Esophagus squamous epithelium (tissue), 5 donors: Measurements from ENCODE around the gene CST6. TPM values are rescaled to one million over a fixed set of nuclear protein-coding genes. Genes with fewer than 3 reads are reported as not detected.

Experiments used
- DNase-seq: peaks from one replicate; lab custom pipeline; 2025; lab: John Stamatoyannopoulos, UW
- H3K27ac ChIP-seq, 4 donors: fragments of 200-600 bp; sonication (generic); one replicate each; pipeline ENCODE4 v1.5.1; 2016 to 2019; ENCODE audit warnings: mild to moderate bottlenecking in 1 of 4
- H3K27me3 ChIP-seq, 4 donors: fragments of 200-600 bp; sonication (generic); 1 replicate in 3 of 4; 2 replicates in 1 of 4; pipeline versions ENCODE4 v1.5.1 to v1.6.0; 2017 to 2021; ENCODE audit warnings: antibody characterized with exemption in 1 of 4
- H3K36me3 ChIP-seq, 3 donors: fragments of 200-600 bp; sonication (generic); one replicate each; pipeline ENCODE4 v1.5.1; 2016 to 2019
- H3K4me1 ChIP-seq, 3 donors: fragments of 200-600 bp; sonication (generic); one replicate each; pipeline ENCODE4 v1.5.1; 2017 to 2019
- H3K4me3 ChIP-seq, 4 donors: fragments of 200-600 bp; sonication (generic); 1 replicate in 3 of 4; 2 replicates in 1 of 4; pipeline ENCODE4 v1.5.1; 2016 to 2019; ENCODE audit warnings: mild to moderate bottlenecking in 2 of 4, moderate library complexity in 1 of 4
- H3K9me3 ChIP-seq, 3 donors: fragments of 200-600 bp; sonication (generic); one replicate each; pipeline ENCODE4 v1.5.1; 2016 to 2019
- POLR2A ChIP-seq, 4 donors: fragments of 450-650 bp; IDR thresholded peaks; one replicate each; pipeline ENCODE4 v1.6.1; 2017; ENCODE audit warnings: antibody characterized with exemption in 4 of 4, mild to moderate bottlenecking in 4 of 4, moderate library complexity in 3 of 4
- WGBS, 2 donors: methylation state at CpG; one replicate each; pipeline ENCODE4 v1.1.5; 2018; 5-methylcytosine and 5-hydroxymethylcytosine counted together
- intact Hi-C: fragments of 100-400 bp; cut with DNase I; formaldehyde crosslinking; loops from one replicate; pipeline ENCODE4 v1.15.0; 2022
- total RNA-seq, 4 donors: library from RNA; depleted of rRNA; stranded (reverse); fragments of >200 nt; gene quantifications; one replicate each; pipeline ENCODE4 v1.1.0, GENCODE V29; 2016
- TF ChIP-seq, protein P1 (sequence below), 6 experiments: fragments of 450-650 bp in 4 of 6; fragments of 200-600 bp in 2 of 6; sonication (generic) in 2 of 6; IDR thresholded peaks; one replicate each; pipeline ENCODE4 v1.5.1; 2016 to 2019; ENCODE audit warnings: antibody characterized with exemption in 6 of 6, mild to moderate bottlenecking in 4 of 6, moderate library complexity in 4 of 6
- donor health status: DM: yes; HTN: yes; CAD: no.

The CST6 gene, protein sequence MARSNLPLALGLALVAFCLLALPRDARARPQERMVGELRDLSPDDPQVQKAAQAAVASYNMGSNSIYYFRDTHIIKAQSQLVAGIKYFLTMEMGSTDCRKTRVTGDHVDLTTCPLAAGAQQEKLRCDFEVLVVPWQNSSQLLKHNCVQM
- 10 to 100 TPM; 14.6 to 58.5 (median 15.1) TPM for total RNA-seq

GRCh38 chr11:66011785-66012303 is at the start of gene CST6:
Gene CST6 (plus strand): TSS chr11:66012008. CDS start chr11:66012045, 37 bp downstream.
- TF ChIP-seq, protein P1, sequence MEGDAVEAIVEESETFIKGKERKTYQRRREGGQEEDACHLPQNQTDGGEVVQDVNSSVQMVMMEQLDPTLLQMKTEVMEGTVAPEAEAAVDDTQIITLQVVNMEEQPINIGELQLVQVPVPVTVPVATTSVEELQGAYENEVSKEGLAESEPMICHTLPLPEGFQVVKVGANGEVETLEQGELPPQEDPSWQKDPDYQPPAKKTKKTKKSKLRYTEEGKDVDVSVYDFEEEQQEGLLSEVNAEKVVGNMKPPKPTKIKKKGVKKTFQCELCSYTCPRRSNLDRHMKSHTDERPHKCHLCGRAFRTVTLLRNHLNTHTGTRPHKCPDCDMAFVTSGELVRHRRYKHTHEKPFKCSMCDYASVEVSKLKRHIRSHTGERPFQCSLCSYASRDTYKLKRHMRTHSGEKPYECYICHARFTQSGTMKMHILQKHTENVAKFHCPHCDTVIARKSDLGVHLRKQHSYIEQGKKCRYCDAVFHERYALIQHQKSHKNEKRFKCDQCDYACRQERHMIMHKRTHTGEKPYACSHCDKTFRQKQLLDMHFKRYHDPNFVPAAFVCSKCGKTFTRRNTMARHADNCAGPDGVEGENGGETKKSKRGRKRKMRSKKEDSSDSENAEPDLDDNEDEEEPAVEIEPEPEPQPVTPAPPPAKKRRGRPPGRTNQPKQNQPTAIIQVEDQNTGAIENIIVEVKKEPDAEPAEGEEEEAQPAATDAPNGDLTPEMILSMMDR (IDR thresholded peaks at IDR 0.05): no peak
- TF ChIP-seq POLR2A (IDR thresholded peaks at IDR 0.05): no peak
- WGBS, 2 donors: 47% methylated on average over 6 of the region's 61 CpGs; no CpG with 5 or more reads in 1 of the 2 donors
- Histone ChIP-seq H3K4me1 (peaks cover 14 to 49% (median 24%) of the 10 kb centered on the region in 3 donors), H3K4me3 (peak within 1 kb of the TSS; percentile 27 to 60 (median 37)), H3K9me3 (no peaks in the 10 kb centered on the region), H3K36me3 (peaks cover 0 to under 1% (median 0%) of the 10 kb centered on the region in 3 donors), H3K27ac (peak within 1 kb of the TSS; percentile 51 to 84 (median 70)), H3K27me3 (peaks cover 0 to 30% (median 2%) of the 10 kb centered on the region in 4 donors)
- DNase-seq: no peak
- intact Hi-C loops: no loop called here

DNA sequence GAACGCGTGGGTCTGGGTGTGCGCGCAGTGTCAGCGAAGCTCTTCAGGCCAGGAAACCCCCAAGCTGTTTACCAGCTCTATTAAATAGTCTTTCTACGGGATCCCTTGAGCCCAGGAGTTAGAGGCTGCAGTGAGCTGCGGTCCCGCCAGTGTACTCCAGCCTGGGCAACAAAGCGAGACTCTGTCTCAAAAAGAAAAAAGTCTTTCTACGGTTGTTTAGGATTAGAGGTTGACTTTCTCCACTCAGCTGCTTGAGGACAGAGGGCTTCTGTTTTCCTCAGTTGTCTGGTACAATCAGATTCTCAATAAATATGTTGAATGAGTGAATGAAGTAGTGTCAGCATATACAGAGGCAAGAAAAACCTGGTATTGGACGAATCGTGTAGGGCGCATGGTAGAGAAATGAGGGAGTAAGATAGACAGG is 49.7 kb upstream of the CST6 start:
- WGBS, 2 donors: 14 to 22% methylated on average over 5 of the region's 13 CpGs
- intact Hi-C loops: no loop called here

GRCh38 chr11:65964906-65965305 is 46.9 kb upstream of the CST6 start:
- Histone ChIP-seq H3K27ac (no peak overlapping the region), H3K4me1 (peaks cover 17 to 46% (median 24%) of the 10 kb centered on the region in 3 donors), H3K4me3 (no peak overlapping the region), H3K9me3 (no peaks in the 10 kb centered on the region), H3K36me3 (peaks cover 35 to 62% (median 48%) of the 10 kb centered on the region in 3 donors), H3K27me3 (no peaks in the 10 kb centered on the region)
- intact Hi-C loops: no loop called here
- no peak for TF ChIP-seq POLR2A (IDR thresholded peaks at IDR 0.05)
- TF ChIP-seq, protein P1 (IDR thresholded peaks at IDR 0.05): no peak
- DNase-seq: no peak
- no CpG with 5 or more reads among the region's 10 CpGs for WGBS, 2 donors

More for the DNA sequence above, 49.7 kb upstream of the CST6 start:
- Histone ChIP-seq H3K4me3 (peak overlapping the region; percentile 64 to 98 (median 86)), H3K27ac (peak overlapping the region; percentile 86 to 95 (median 94)), H3K27me3 (no peaks in the 10 kb centered on the region), H3K36me3 (peaks cover 28 to 35% (median 31%) of the 10 kb centered on the region in 3 donors), H3K9me3 (no peaks in the 10 kb centered on the region), H3K4me1 (peaks cover 17 to 33% (median 24%) of the 10 kb centered on the region in 3 donors)
- TF ChIP-seq, protein P1 (IDR thresholded peaks at IDR 0.05): no peak
- TF ChIP-seq POLR2A (IDR thresholded peaks at IDR 0.05): no peak
- DNase-seq: no peak

- peaks cover 17 to 42% (median 20%) of the 10 kb centered on the region in 3 donors for H3K4me1 ChIP-seq
- no peak overlapping the region for H3K27ac ChIP-seq
- no peaks in the 10 kb centered on the region for H3K9me3 ChIP-seq
- intact Hi-C loops: no loop called here
- no peak for DNase-seq
- no peaks in the 10 kb centered on the region for H3K27me3 ChIP-seq
- WGBS, 2 donors: 85 to 98% methylated on average over 17 to 31 of the region's 36 CpGs
- H3K36me3 ChIP-seq: peaks cover 38 to 69% (median 49%) of the 10 kb centered on the region in 3 donors
- TF ChIP-seq, protein P1 (IDR thresholded peaks at IDR 0.05): no peak
- no peak for TF ChIP-seq POLR2A (IDR thresholded peaks at IDR 0.05)
- no peak overlapping the region for H3K4me3 ChIP-seq
Measured at GRCh38 chr11:65965986-65966762, 45.6 kb upstream of the CST6 start.
